ENCODE results near the gene OPCML.

OPCML gene

GRCh38 chr11:132743601-132744000, 788.7 kb downstream of the OPCML start:
- Histone ChIP-seq H3K79me2 (ENCODE audit: insufficient read depth, low read length) (no peaks in the 10 kb centered on the region), H4K20me1 (ENCODE audit: low read depth, low read length) (no peaks in the 10 kb centered on the region), H3K9me3 (ENCODE audit: insufficient read depth, low read length) (no peaks in the 10 kb centered on the region), H3K9ac (ENCODE audit: low read length) (no peak overlapping the region), H3K27ac (ENCODE audit: low read depth, low read length) (no peak overlapping the region), H3K27me3 (ENCODE audit: low read length) (no peaks in the 10 kb centered on the region), H3F3A (ENCODE audit: insufficient read depth) (no peaks in the 10 kb centered on the region), H3K9me2 (replicated peaks; ENCODE audit: insufficient read depth, low read length) (no peaks in the 10 kb centered on the region), H2AFZ (ENCODE audit: low read depth, low read length, severe bottlenecking) (no peak overlapping the region), H3K4me3 (ENCODE audit: insufficient read depth, low read length, poor library complexity, severe bottlenecking) (no peak overlapping the region), H3K36me3 (ENCODE audit: low read length) (no peaks in the 10 kb centered on the region), H3K4me2 (ENCODE audit: low read depth, low read length, poor library complexity, severe bottlenecking) (no peak overlapping the region)
- TF ChIP-seq CTCF (IDR thresholded peaks at IDR 0.05; ENCODE audit: insufficient read depth, low read length, poor library complexity, severe bottlenecking): no peak
- TF ChIP-seq EZH2phosphoT487 (conservative IDR thresholded peaks at IDR 0.05; ENCODE audit: low read length): no peak

GRCh38 chr11:132742929-132743328, 789.4 kb downstream of the OPCML start:
- H3K27ac ChIP-seq (ENCODE audit: low read depth, low read length): no peak overlapping the region
- H3F3A ChIP-seq (ENCODE audit: insufficient read depth): no peaks in the 10 kb centered on the region
- H3K79me2 ChIP-seq (ENCODE audit: insufficient read depth, low read length): no peaks in the 10 kb centered on the region
- no peaks in the 10 kb centered on the region for H3K36me3 ChIP-seq (ENCODE audit: low read length)
- no peak overlapping the region for H3K4me3 ChIP-seq (ENCODE audit: insufficient read depth, low read length, poor library complexity, severe bottlenecking)
- no peaks in the 10 kb centered on the region for H3K27me3 ChIP-seq (ENCODE audit: low read length)
- H3K9me2 ChIP-seq (replicated peaks; ENCODE audit: insufficient read depth, low read length): no peaks in the 10 kb centered on the region
- no peaks in the 10 kb centered on the region for H3K9me3 ChIP-seq (ENCODE audit: insufficient read depth, low read length)
- H3K4me2 ChIP-seq (ENCODE audit: low read depth, low read length, poor library complexity, severe bottlenecking): no peak overlapping the region
- no peak overlapping the region for H2AFZ ChIP-seq (ENCODE audit: low read depth, low read length, severe bottlenecking)
- no peak overlapping the region for H3K9ac ChIP-seq (ENCODE audit: low read length)
- TF ChIP-seq EZH2phosphoT487 (conservative IDR thresholded peaks at IDR 0.05; ENCODE audit: low read length): no peak
- TF ChIP-seq CTCF (IDR thresholded peaks at IDR 0.05; ENCODE audit: insufficient read depth, low read length, poor library complexity, severe bottlenecking): no peak
- no peaks in the 10 kb centered on the region for H4K20me1 ChIP-seq (ENCODE audit: low read depth, low read length)

- Histone ChIP-seq H3K36me3 (ENCODE audit: low read length) (no peaks in the 10 kb centered on the region), H2AFZ (ENCODE audit: low read depth, low read length, severe bottlenecking) (no peak overlapping the region), H3K9me3 (ENCODE audit: insufficient read depth, low read length) (no peaks in the 10 kb centered on the region), H3K27ac (ENCODE audit: low read depth, low read length) (no peak overlapping the region), H3K4me3 (ENCODE audit: insufficient read depth, low read length, poor library complexity, severe bottlenecking) (no peak overlapping the region), H4K20me1 (ENCODE audit: low read depth, low read length) (no peaks in the 10 kb centered on the region), H3K9ac (ENCODE audit: low read length) (no peak overlapping the region), H3K79me2 (ENCODE audit: insufficient read depth, low read length) (no peaks in the 10 kb centered on the region), H3K9me2 (replicated peaks; ENCODE audit: insufficient read depth, low read length) (no peaks in the 10 kb centered on the region), H3F3A (ENCODE audit: insufficient read depth) (no peaks in the 10 kb centered on the region), H3K4me2 (ENCODE audit: low read depth, low read length, poor library complexity, severe bottlenecking) (no peak overlapping the region), H3K27me3 (ENCODE audit: low read length) (no peaks in the 10 kb centered on the region)
- TF ChIP-seq EZH2phosphoT487 (conservative IDR thresholded peaks at IDR 0.05; ENCODE audit: low read length): no peak
- no peak for TF ChIP-seq CTCF (IDR thresholded peaks at IDR 0.05; ENCODE audit: insufficient read depth, low read length, poor library complexity, severe bottlenecking)
Measured at GRCh38 chr11:132734217-132734616, 798.1 kb downstream of the OPCML start.
